ENCODE data around the gene NPIPB8.
"Not testable (repeated sequence)": the region's sequence is repeated elsewhere in the genome, so short reads cannot be mapped to it uniquely, and the experiment has no call there.

NPIPB8 gene

DNA sequence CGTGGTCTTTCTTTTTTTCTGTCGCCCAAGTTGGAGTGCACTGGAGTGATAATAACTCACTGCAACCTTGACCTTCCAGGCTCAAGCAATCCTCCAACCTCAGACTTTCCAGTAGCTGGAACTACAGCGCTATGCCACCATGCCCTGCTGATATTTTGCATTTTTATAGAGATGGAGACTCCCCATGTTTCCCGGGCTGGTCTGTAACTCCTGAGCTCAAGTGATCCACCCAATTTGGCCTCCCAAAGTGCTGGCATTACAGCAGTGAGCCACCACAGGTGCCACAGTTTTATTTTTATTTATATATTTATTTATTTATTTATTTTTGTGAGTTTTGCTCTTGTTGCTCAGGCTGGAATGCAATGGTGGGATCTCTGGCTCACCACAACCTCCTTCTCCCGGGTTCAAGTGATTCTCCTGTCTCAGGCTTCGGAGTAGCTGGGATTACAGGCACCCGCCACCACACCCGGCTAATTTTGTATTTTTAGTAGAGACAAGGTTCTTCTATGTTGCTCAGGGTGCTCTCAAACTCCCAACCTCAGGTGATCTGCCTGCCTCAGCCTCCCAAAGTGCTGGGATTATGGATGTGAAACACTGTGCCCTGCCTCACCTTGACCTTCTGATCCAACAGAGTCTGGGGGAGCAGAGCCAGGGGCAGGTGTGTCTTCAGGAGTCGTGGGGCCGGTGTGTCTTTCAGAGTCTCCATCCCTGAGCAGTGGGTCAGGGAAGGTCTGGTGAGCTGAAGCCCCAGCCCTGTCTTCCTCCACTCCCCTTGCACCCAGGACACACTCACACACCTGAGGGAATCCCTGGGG lies 30.0 kb upstream of the NPIPB8 start:
- H2BK120ac ChIP-seq (ENCODE audit: insufficient read depth, low read length, poor library complexity); H2AFZ ChIP-seq (ENCODE audit: insufficient read depth, low read length, poor library complexity); H3K9ac ChIP-seq (ENCODE audit: low read length); H3K14ac ChIP-seq (ENCODE audit: low read length); H2BK5ac ChIP-seq (ENCODE audit: low read depth, low read length, poor library complexity); H3K27me3 ChIP-seq (ENCODE audit: insufficient read depth, low read length); H4K91ac ChIP-seq (ENCODE audit: low read depth, low read length); H3K4me2 ChIP-seq (ENCODE audit: low read length); H2AK5ac ChIP-seq (ENCODE audit: low read length); H4K12ac ChIP-seq (ENCODE audit: low read depth, low read length); H2BK12ac ChIP-seq (ENCODE audit: low read length); DNase-seq; H3K4me3 ChIP-seq (ENCODE audit: low read depth, low read length); H3K79me2 ChIP-seq (ENCODE audit: control insufficient read depth, insufficient read depth, low read length, poor library complexity); H3K27ac ChIP-seq (ENCODE audit: low read depth, low read length); H3K79me1 ChIP-seq (ENCODE audit: low read length); H3K4ac ChIP-seq (ENCODE audit: low read depth, low read length); H4K8ac ChIP-seq (ENCODE audit: low read depth, low read length); H3K23ac ChIP-seq (ENCODE audit: low read length); H3K9me3 ChIP-seq (ENCODE audit: insufficient read depth, low read depth, low read length); H3K4me1 ChIP-seq (ENCODE audit: control insufficient read depth in 1 of 2, insufficient read depth in 2 of 2, low read length in 2 of 2); H3K36me3 ChIP-seq (ENCODE audit: control insufficient read depth in 1 of 2, insufficient read depth in 2 of 2, low read length in 2 of 2); H3K18ac ChIP-seq (ENCODE audit: low read length): not testable (repeated sequence)
- WGBS (ENCODE audit: extremely low coverage, insufficient coverage, insufficient read length): no CpG with 5 or more reads among the region's 10 CpGs

DNA sequence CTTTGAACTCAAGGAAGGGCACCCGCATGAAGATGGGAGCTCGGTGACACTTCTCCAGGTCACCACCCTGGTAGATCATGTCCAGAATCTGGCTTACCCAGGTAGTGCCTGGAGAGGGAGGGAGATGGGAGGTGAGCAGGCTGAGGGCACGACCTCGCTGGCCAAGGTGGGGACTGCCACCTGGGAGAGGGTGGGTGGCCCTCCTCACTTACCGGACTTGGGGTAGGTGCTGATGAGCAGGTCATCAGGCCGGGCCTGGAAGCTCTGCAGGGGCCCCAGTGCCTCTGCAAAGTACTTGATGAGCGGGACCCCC lies 29.4 kb upstream of the NPIPB8 start:
- not testable (repeated sequence) for H3K9ac ChIP-seq (ENCODE audit: low read length); H2BK12ac ChIP-seq (ENCODE audit: low read length); H3K4me2 ChIP-seq (ENCODE audit: low read length); H4K91ac ChIP-seq (ENCODE audit: low read depth, low read length); H2BK5ac ChIP-seq (ENCODE audit: low read depth, low read length, poor library complexity); H2AFZ ChIP-seq (ENCODE audit: insufficient read depth, low read length, poor library complexity); H4K8ac ChIP-seq (ENCODE audit: low read depth, low read length); H3K4ac ChIP-seq (ENCODE audit: low read depth, low read length); H2AK5ac ChIP-seq (ENCODE audit: low read length); H3K79me2 ChIP-seq (ENCODE audit: control insufficient read depth, insufficient read depth, low read length, poor library complexity); H3K27ac ChIP-seq (ENCODE audit: low read depth, low read length); H4K12ac ChIP-seq (ENCODE audit: low read depth, low read length); H3K4me3 ChIP-seq (ENCODE audit: low read depth, low read length); H3K79me1 ChIP-seq (ENCODE audit: low read length); H3K27me3 ChIP-seq (ENCODE audit: insufficient read depth, low read length); H3K9me3 ChIP-seq (ENCODE audit: insufficient read depth, low read depth, low read length); H3K18ac ChIP-seq (ENCODE audit: low read length); H3K4me1 ChIP-seq (ENCODE audit: control insufficient read depth in 1 of 2, insufficient read depth in 2 of 2, low read length in 2 of 2); H3K23ac ChIP-seq (ENCODE audit: low read length); H3K36me3 ChIP-seq (ENCODE audit: control insufficient read depth in 1 of 2, insufficient read depth in 2 of 2, low read length in 2 of 2); H3K14ac ChIP-seq (ENCODE audit: low read length); H2BK120ac ChIP-seq (ENCODE audit: insufficient read depth, low read length, poor library complexity)
- DNase-seq: peak in 1 of 2 donors; percentile 67
- no CpG with 5 or more reads among the region's 7 CpGs for WGBS (ENCODE audit: extremely low coverage, insufficient coverage, insufficient read length)

DNA sequence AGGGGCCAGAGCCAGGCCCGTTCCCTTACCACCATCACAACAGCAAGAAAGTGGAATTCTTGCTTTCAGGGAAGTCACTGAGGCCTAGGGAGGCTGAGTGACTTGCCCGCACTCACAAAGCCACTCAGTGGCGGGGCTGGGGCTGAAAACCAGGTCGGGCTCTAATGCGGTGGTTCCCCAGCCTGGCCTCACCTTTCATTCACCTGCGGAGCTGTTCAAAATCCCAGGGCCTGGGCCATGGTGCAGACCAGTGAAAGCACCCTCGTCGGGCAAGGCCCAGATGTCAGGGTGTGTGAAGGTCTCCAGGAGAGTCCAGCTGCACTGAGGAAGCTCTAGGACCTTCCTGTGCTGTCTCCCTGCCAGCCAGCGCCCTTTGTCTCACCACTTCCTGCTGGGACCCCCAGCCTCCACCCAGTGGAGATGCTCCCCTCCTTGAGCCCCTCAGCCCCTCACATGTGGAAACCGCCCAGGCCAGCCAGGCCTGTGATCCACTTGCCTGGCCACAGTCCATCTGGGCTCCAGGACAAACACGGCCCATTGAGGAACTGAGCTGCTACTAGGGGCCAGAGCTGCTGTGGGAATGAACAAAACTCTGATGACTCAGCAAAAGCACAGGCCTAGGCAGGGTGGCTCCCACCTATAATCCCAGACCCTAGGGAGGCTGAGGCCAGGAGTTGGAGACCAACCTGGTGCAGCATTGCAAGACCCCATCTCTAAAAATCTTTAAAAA lies 28.8 kb upstream of the NPIPB8 start:
- peak overlapping the region; percentile 35 for H3K4me3 ChIP-seq (ENCODE audit: low read depth, low read length)
- not testable (repeated sequence) for H3K9ac ChIP-seq (ENCODE audit: low read length); H4K12ac ChIP-seq (ENCODE audit: low read depth, low read length); H3K4ac ChIP-seq (ENCODE audit: low read depth, low read length); H3K4me2 ChIP-seq (ENCODE audit: low read length); H3K36me3 ChIP-seq (ENCODE audit: control insufficient read depth in 1 of 2, insufficient read depth in 2 of 2, low read length in 2 of 2); H3K79me2 ChIP-seq (ENCODE audit: control insufficient read depth, insufficient read depth, low read length, poor library complexity); H2AK5ac ChIP-seq (ENCODE audit: low read length); H4K91ac ChIP-seq (ENCODE audit: low read depth, low read length); H3K23ac ChIP-seq (ENCODE audit: low read length); H3K27ac ChIP-seq (ENCODE audit: low read depth, low read length); H2BK12ac ChIP-seq (ENCODE audit: low read length); H3K18ac ChIP-seq (ENCODE audit: low read length); H3K9me3 ChIP-seq (ENCODE audit: insufficient read depth, low read depth, low read length); H3K4me1 ChIP-seq (ENCODE audit: control insufficient read depth in 1 of 2, insufficient read depth in 2 of 2, low read length in 2 of 2); DNase-seq; H2BK120ac ChIP-seq (ENCODE audit: insufficient read depth, low read length, poor library complexity); H2AFZ ChIP-seq (ENCODE audit: insufficient read depth, low read length, poor library complexity); H4K8ac ChIP-seq (ENCODE audit: low read depth, low read length); H3K14ac ChIP-seq (ENCODE audit: low read length); H3K27me3 ChIP-seq (ENCODE audit: insufficient read depth, low read length); H2BK5ac ChIP-seq (ENCODE audit: low read depth, low read length, poor library complexity); H3K79me1 ChIP-seq (ENCODE audit: low read length)
- no CpG with 5 or more reads among the region's 11 CpGs for WGBS (ENCODE audit: extremely low coverage, insufficient coverage, insufficient read length)

GRCh38 chr16:28609631-28610594 lies 28.0 kb upstream of the NPIPB8 start, which contains the start of gene SULT1A1:
Gene SULT1A1, minus strand, starts transcription at chr16:28610044. Its CDS starts 1,189 bp downstream, at chr16:28608855.
- H4K12ac ChIP-seq (ENCODE audit: low read depth, low read length): no peak within 1 kb of the TSS
- H3K23ac ChIP-seq (ENCODE audit: low read length): no peak within 1 kb of the TSS
- H2AK5ac ChIP-seq (ENCODE audit: low read length): no peak within 1 kb of the TSS
- H3K9ac ChIP-seq (ENCODE audit: low read length): no peak within 1 kb of the TSS
- no peaks in the 10 kb centered on the region for H3K27me3 ChIP-seq (ENCODE audit: insufficient read depth, low read length)
- H3K36me3 ChIP-seq (ENCODE audit: control insufficient read depth in 1 of 2, insufficient read depth in 2 of 2, low read length in 2 of 2): no peaks in the 10 kb centered on the region
- H3K4ac ChIP-seq (ENCODE audit: low read depth, low read length): no peak within 1 kb of the TSS
- H3K79me2 ChIP-seq (ENCODE audit: control insufficient read depth, insufficient read depth, low read length, poor library complexity): no peaks in the 10 kb centered on the region
- H3K14ac ChIP-seq (ENCODE audit: low read length): no peak within 1 kb of the TSS
- H2BK120ac ChIP-seq (ENCODE audit: insufficient read depth, low read length, poor library complexity): no peak within 1 kb of the TSS
- no peak within 1 kb of the TSS for H2BK12ac ChIP-seq (ENCODE audit: low read length)
- H3K18ac ChIP-seq (ENCODE audit: low read length): no peak within 1 kb of the TSS
- H4K8ac ChIP-seq (ENCODE audit: low read depth, low read length): no peak within 1 kb of the TSS
- H3K27ac ChIP-seq (ENCODE audit: low read depth, low read length): no peak within 1 kb of the TSS
- H3K4me2 ChIP-seq (ENCODE audit: low read length): no peak within 1 kb of the TSS
- peak; percentile 82 to 90 for DNase-seq
- H3K4me1 ChIP-seq (ENCODE audit: control insufficient read depth in 1 of 2, insufficient read depth in 2 of 2, low read length in 2 of 2): peaks cover 0 to 6% of the 10 kb centered on the region in 2 experiments
- no peaks in the 10 kb centered on the region for H3K9me3 ChIP-seq (ENCODE audit: insufficient read depth, low read depth, low read length)
- H4K91ac ChIP-seq (ENCODE audit: low read depth, low read length): no peak within 1 kb of the TSS
- no peaks in the 10 kb centered on the region for H3K79me1 ChIP-seq (ENCODE audit: low read length)
- H2BK5ac ChIP-seq (ENCODE audit: low read depth, low read length, poor library complexity): no peak within 1 kb of the TSS
- no CpG with 5 or more reads among the region's 11 CpGs for WGBS (ENCODE audit: extremely low coverage, insufficient coverage, insufficient read length)
- H3K4me3 ChIP-seq (ENCODE audit: low read depth, low read length): peak within 1 kb of the TSS; percentile 35
- H2AFZ ChIP-seq (ENCODE audit: insufficient read depth, low read length, poor library complexity): no peak within 1 kb of the TSS

All from trophoblast cell (in vitro differentiated cells and primary cell).